ENCODE data around the gene FBXO39.

Gene FBXO39

GRCh38 chr17:6789146-6789545 lies 13.1 kb downstream of the FBXO39 start:
- no peak for FAIRE-seq
- no peak for TF ChIP-seq CTCF (IDR thresholded peaks at IDR 0.05; ENCODE audit: insufficient read depth, missing control alignments)
- DNase-seq (ENCODE audit: insufficient read length, low spot score), result no peak

GRCh38 chr17:6793748-6794493 lies 17.9 kb downstream of the FBXO39 start:
- TF ChIP-seq CTCF (IDR thresholded peaks at IDR 0.05; ENCODE audit: insufficient read depth, missing control alignments), result no peak
- FAIRE-seq (no peak), DNase-seq (ENCODE audit: insufficient read length, low spot score) (no peak)

GRCh38 chr17:6796017-6796886 lies 20.2 kb downstream of the FBXO39 start:
- DNase-seq (ENCODE audit: insufficient read length, low spot score) (no peak), FAIRE-seq (no peak)
- no peak for TF ChIP-seq CTCF (IDR thresholded peaks at IDR 0.05; ENCODE audit: insufficient read depth, missing control alignments)

GRCh38 chr17:6796887-6797490 lies 21.0 kb downstream of the FBXO39 start:
- TF ChIP-seq CTCF (IDR thresholded peaks at IDR 0.05; ENCODE audit: insufficient read depth, missing control alignments), result no peak
- FAIRE-seq (no peak), DNase-seq (ENCODE audit: insufficient read length, low spot score) (no peak)

- FAIRE-seq (no peak), DNase-seq (ENCODE audit: insufficient read length, low spot score) (no peak)
- TF ChIP-seq CTCF (IDR thresholded peaks at IDR 0.05; ENCODE audit: insufficient read depth, missing control alignments), result no peak
Observed at GRCh38 chr17:6797718-6798351, 21.8 kb downstream of the FBXO39 start.

- TF ChIP-seq CTCF (IDR thresholded peaks at IDR 0.05; ENCODE audit: insufficient read depth, missing control alignments), result no peak
- no peak for FAIRE-seq
- DNase-seq (ENCODE audit: insufficient read length, low spot score), result no peak
Observed at GRCh38 chr17:6799738-6800137, 23.7 kb downstream of the FBXO39 start.

All from D721Med (cell line).